ENCODE data around the gene WWP2. TPM values are rescaled to one million over a fixed set of nuclear protein-coding genes. Genes with fewer than 3 reads are reported as not detected.
"Not testable (repeated sequence)": the region's sequence is repeated elsewhere in the genome, so short reads cannot be mapped to it uniquely, and the experiment has no call there.

WWP2 gene
- 13.2 and 15.3 TPM in 2 replicates for total RNA-seq (2014; rRNA removed; shearing (Covaris generic))
- 16.0 and 16.3 TPM in 2 replicates for polyA plus RNA-seq (2015; cell fraction: cytosol; rRNA removed)
- 26.4 and 33.2 TPM in 2 replicates for polyA plus RNA-seq (2015; cell fraction: nucleus; rRNA removed)

DNA sequence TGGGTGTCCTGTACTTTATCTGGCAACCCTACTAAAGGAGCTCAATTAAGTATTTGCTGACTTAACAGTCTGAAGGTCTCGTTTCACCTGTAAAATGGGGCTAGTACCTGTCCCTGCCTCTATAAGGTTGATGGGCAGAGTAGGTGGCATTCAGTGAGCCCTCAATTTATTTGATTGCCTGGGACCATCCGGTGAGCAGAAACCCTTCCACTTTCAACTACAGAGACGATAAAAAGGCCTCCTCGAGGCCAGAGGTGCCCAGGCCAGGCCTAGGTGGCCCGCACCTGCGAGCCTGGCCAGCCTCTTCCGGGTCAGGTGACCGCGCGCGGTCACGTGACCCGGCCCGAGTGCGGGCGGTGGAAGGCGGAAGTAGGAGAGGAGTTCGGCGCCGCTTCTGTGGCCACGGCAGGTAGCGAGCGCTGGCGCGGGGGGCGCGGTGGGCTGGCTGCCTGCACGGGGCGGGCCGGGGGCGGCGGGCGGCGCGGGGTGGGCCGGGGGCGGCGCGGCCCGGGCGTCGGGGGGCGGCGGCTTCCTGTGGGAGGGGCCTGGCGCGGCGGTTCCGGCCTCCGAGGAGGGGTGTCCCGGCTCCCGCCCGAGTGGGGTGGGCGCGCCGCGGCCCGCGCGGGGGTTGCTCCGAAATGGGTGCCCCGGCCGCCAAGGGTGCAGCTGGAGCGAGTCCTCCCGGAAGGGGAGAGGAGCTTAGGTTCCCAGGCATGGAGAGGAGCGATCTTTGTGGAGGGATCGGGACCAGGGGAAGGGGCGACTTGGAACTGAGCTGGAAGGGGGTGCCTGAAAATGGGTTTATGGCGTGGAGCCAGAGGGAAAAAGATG is at the start of gene WWP2:
Gene WWP2 (plus strand): TSS at position 350 of the 831 bp plus-strand sequence. CDS start 24,679 bp downstream, outside the sequence.
- DNase-seq (ENCODE audit: low read depth): peak; percentile 64

DNA sequence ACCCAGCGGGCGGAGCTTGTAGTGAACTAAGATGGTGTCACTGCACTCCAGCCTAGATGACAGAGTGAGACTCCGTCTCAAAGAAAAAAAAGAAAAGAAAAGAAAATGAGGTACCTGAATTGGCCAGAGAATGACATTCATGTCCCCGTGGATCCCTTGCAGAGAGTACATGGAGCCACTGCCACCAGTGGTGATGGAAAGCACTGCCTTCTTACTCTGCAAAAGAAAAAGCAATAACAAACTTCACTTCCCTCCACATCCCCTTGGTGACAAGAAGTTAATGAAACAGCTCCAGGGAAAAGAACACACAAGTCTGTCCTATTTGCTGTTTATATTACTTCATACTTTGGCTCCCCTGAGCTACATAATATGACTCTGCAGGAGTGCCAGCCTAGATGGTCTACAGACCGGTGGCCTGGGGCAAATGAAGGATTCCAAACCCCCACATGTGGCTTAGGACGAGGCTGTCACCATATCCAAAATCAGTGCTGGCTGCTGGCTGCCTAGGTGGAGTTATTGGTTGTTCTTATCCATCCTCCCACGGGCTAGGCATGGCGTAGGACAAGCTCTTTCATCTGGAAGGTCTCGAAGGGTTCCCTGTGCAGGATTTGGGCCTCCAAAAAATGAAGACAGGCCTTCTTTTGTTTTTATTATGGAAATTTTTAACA is 49.1 kb upstream of the WWP2 start:
- no peak for DNase-seq (ENCODE audit: low read depth)

DNA sequence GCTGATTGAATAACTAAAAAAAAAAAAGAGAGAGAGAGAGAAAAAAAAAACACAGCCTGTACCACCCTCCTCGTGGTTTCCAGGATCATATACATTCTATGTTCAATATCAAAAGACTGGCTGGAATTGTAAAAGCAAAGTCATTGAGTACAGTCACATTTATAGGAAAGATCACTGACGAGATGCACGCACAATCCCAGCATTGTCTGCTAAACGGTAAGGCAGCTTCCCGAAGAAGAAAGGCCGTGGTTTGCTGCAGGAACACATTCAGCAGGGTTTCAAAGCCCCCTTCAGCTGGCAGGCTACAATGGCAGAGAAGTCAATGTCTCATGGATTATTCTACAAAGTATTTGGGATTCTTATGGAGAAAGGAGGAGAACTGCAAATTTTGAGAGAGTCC is 45.1 kb upstream of the WWP2 start:
- no peak for DNase-seq (ENCODE audit: low read depth)

DNA sequence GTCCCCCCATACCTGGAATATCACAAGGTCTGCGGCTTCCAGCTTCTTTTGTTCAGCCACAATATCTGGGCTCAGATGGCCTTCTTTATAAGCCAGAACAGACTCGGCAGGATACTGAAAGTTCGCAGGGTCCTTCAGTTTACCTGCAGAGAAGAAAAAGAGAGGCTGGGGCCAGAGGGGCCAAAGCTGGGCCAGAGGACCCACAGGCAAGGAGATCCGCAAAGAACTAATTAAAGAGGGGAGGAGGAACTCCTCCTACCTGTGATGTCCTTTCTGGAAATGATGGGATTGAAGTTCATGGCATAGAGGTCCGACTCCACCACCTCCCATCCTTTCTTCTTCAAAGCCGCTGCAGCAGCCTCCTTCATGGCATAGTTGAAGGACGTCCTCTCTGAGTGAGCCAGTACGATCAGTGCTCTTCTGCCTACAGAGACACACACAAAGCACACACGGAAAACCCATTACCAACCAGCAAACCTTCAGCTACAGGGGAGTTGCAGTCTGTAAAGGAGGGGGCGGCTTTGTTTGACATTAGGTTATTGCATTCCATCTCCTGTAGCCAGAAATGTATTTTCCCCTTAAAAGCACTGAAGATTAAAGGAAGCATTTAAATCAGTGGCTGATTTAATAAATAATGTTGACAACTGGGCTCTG is 43.9 kb upstream of the WWP2 start:
- no peak for DNase-seq (ENCODE audit: low read depth)

DNA sequence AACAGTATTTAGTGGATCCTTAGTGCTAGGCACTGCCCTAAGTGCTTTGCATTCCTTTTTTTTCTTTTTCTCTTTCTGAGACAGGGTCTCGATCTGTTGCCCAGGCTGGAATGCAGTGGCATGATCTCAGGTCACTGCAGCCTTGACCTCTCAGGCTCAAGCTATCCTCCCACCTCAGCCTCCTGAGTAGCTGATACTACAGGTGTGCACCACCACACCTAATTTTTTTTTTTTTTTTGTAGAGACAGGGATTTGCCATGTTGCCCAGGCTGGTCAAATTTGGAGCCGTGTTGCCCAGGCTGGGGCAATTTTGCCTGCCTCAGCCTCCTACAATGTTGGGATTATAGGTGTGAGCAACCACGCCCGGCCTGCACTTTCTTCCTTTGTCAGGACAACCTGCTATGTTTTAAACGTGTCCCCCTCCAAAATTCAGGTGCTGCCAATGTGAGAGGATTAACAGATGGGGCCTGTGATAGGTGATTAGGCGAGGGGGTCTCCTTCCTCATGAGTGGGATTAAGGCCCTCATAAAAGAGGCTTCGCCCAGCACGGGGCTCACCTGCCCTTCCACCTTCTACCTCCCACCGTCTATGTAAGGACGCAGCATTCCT is 41.2 kb upstream of the WWP2 start:
- no peak for DNase-seq (ENCODE audit: low read depth)

DNA sequence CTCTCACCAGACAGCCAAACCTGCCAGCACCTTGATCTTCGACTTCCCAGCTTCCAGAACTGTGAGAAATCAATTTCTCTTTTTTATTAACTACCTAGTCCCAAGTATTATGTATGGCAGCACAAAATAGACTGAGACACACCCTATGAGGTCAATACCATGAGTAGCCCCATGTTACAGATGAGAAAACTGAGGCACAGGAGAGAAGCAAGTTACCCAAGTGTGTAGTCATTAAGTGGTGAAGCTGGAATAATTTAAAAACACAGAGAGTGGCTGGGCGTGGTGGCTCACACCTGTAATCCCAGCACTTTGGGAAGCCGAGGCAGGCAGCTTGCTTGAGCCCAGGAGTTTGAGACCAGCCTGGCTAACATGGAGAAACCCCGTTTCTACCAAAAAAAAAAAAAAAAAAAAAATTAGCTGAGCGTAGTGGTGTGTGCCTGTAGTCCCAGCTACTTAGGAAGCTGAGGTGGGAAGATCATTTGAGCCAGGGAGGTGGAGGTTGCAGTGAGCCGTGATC is 40.6 kb upstream of the WWP2 start:
- DNase-seq (ENCODE audit: low read depth): no peak

DNA sequence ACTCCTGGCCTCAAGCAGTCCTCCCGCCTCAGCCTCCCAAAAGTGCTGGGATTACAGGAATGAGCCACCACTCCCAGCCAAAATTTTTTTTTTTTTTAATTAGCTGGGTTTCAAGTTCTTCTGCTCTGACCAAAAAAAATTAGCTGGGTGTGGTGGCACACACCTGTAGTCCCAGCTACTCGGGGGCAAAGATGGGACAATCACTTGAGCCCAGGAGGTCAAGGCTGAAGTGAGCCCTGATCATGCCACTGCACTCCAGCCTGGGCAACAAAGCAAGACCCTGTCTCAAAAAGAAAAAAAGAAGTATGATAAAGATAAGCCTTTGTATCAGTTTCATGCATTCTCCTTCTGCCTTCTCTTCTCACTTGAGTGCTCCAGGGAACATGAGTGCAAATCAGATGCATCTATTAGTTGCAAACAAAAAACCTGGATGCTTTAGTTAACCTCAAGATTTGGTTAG is 37.7 kb upstream of the WWP2 start:
- no peak for DNase-seq (ENCODE audit: low read depth)

DNA sequence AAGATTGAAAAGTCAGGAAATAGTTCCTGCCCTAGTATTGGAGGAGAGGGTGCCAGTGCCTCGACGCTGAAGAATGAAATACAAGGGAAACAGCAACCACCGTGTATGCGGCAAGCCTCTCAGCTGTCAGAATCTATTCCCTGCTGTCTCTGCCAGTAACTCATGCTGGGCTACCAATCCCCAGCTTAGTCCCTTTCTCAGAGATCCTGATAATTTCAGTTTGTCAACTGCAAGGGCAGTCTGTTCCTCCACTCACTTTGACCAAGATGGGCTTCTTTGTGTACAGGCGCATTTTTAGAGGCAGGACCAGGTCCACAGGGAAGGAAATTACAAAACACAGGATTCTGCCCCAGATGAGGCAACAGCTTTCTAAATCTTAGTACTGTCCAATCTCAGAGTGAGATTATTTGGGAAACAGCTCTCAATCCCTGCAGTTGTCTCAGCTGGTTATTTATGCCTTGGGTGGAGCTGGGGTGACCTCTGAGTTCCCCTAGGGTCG is 37.1 kb upstream of the WWP2 start:
- no peak for DNase-seq (ENCODE audit: low read depth)

DNA sequence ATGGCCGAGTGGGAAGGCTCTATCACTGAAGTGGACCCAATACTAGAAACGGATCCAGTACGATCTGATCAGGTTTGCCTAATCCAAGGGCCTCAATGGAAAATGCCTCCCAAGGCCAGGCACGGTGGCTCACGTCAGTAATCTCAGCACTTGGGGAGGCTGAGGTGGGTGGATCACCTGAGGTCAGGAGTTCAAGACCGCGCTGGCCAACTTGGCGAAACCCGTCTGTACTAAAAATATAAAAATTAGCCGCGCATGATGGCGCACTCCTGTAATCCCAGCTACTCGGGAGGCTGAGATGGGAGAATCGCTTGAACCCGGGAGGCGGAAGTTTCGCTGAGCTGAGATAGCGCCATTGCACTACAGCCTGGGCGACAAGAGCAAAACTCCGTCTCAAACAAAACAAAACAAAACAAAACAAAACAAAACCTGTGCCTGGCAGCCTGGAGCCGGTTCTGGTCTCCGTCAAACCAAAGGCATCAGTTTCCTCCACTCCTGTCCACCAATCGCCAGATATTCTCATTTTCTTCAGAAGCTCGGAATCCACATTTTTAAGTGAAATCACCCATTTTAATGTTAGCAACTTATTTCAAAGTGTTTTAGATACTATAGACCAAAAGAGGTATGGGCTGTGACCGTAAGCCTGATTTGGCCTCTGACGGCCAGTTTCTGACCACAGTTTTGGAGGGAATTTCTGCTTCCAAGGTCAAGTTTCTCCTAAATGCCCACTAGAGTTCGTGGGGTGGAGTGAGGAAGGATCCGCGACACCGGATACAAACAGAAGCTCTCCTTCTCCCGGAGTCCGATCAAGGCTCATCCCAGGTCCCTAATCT is 36.4 kb upstream of the WWP2 start:
- no peak for DNase-seq (ENCODE audit: low read depth)

DNA sequence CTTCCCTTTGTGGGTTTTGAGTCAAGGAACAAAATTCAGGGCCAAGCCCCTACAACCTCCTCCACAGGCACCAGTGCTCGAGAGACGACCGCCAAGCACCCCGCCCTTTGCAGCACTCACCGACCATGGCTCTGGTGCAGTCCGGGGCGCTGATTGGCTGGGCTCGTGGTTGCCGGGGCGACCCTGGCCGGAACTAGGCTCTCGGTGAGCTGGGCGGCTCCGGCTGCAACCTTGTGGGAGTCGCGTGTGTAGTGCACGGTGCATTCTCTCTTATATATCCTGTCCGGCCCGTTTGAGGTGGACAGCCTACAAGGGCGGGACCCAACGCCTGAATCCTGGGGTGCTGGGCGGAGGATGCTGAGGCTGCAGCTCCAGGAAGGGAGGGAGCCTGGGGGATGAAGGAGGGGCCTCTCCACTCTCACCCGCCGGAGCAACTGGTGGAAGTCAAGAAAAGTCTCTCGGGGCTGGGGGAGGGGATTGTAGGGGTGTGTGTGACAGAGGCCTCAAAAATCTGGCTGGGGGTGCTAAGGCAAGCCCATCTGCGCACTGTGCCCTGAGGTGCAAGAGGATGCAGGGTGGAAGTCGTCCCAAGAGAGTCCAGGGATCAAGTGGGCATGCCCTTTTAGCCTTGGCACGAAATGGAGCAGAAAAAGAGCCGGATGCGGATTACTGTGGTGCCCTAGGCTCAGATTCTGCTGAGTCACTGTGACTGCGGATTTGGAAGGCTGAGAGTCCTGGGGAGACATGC is 35.6 kb upstream of the WWP2 start, which contains the start of gene NQO1:
Gene NQO1 (minus strand): TSS at position 248 of the 748 bp plus-strand sequence. CDS start 121 bp downstream, at position 127.
- peak; percentile 99 for DNase-seq (ENCODE audit: low read depth)

DNA sequence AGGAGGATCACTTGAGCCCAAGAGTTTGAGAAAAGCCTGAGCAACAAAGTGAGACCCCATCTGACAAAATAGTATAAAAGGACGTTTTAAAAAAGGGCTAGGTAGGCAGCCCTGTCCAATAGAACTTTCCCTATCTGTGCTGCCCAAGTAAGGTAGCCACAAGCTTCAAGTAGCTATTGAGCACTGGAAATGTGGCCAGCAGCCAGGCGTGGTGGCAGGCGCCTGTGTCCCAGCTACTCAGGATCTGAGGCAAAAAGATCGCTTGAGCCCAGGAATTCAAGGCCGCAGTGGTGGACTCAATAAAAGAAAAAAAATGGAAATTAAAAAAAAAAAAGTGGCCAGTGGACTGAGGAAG is 34.2 kb upstream of the WWP2 start:
- DNase-seq (ENCODE audit: low read depth): no peak

DNA sequence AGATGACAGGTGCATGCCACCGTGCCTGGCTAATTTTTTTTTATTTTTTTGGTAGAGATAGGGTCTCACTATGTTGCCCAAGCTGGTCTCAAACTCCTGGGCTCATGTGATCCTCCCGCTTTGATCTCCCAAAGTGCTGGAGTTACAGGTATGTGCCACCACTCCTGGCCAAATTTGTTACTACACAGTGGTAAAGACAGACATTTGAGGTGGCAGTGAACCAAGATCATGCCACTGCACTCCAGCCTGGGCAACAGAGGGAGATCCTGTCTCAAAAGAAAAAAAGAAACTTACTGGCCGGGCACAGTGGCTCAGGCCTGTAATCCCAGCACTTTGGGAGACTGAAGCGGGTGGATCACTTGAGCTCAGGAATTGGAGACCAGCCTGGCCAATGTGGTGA is 33.1 kb upstream of the WWP2 start:
- not testable (repeated sequence) for DNase-seq (ENCODE audit: low read depth)

DNA sequence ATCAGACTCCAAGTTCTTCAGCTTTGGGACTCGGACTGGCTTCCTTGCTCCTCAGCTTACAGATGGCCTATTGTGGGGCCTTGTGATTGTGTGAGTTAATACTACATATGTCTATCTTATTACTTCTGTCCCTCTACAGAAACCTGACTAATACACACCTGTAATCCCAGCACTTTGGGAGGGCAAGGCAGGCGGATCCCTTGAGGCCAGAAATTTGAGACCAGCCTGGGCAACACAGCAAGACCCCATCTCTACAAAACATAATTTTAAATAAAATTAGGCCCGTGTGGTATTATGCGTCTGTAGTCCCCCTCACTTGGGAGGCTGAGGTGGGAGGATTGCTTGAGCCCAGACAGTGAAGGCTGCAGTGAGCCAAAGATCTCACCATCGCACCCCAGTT is 30.9 kb upstream of the WWP2 start:
- not testable (repeated sequence) for DNase-seq (ENCODE audit: low read depth)

DNA sequence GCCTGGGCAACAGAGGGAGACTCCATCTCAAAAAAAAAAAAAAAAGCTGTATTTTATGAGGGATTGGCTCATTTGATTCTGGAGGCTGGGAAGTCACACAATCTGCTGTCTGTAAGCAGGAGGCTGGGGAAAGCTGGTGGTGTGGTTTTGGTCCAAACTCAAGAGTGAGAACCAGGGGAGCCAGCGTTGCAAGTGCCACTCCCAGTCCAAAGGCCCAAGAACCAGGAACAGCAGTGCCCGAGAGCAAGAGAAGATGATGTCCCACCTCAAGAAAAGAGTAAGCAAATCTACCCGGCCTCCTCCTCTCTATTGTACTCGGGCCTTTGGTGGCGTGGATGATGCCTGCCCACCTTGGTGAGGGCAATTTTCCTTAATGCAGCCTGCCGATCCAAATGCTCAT is 30.0 kb upstream of the WWP2 start:
- DNase-seq (ENCODE audit: low read depth): no peak

DNA sequence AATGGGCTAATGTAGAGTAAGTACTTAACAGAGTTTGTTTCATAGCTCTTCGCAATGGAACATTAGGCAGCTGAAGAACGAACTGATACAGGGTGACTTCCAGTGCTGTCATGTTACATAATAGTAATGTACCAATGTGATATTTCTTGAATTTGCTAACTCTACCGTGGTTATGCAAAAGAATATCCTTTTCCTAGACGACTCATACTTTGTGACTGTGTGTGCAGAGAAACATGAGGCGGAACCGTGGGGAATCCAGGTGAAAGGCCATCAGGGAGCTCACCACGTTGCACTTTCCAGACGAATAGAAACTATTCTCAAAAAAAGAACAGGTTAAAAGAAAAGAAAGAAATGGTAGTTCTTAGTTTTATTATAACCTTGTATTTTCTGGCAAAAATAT is 20.6 kb upstream of the WWP2 start:
- DNase-seq (ENCODE audit: low read depth): peak; percentile 10

DNA sequence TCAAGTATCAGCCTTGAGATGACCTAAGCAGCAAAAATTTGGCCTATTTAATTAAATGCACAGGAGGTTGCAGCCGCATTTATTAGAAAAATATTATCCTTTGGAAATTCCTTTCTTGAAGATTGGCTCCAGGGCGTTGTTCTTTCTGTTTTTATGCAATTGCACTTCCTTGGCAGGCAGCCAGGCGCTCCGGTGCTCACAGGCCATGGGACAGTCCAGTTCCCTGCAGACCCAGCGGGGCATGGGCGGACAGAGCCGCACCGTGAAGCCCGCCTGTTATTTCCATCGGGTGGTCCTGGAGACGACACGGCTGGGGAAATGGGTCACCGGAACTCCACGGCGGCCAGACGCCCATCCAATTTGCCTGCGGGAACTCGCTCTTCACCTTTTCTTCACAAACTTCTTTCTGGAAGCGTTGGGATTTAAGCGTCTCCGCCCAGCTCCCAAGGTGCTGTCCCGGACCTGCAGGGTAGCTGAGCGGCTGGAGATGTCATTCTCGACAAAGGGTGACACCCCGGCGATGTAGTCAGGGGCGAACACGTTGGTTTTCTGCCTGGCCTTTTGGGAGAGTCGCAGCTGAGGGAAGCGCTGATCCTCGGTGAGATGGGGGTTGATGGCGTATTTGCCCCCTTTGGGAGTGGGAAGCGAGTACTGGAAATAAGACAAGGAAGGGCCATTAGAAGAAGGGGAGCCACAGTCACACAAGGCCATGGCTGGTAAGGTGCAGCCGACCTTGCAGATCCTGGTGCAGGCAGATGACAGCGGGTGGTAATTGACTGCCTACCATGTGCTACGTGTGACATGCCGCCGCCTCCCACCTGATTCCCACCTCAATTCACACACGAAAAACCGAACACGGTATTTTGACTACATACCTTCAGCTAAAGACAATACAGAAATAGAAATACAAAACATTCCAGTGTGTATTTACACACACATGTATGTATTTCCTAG is 19.9 kb upstream of the WWP2 start:
- DNase-seq (ENCODE audit: low read depth): no peak

DNA sequence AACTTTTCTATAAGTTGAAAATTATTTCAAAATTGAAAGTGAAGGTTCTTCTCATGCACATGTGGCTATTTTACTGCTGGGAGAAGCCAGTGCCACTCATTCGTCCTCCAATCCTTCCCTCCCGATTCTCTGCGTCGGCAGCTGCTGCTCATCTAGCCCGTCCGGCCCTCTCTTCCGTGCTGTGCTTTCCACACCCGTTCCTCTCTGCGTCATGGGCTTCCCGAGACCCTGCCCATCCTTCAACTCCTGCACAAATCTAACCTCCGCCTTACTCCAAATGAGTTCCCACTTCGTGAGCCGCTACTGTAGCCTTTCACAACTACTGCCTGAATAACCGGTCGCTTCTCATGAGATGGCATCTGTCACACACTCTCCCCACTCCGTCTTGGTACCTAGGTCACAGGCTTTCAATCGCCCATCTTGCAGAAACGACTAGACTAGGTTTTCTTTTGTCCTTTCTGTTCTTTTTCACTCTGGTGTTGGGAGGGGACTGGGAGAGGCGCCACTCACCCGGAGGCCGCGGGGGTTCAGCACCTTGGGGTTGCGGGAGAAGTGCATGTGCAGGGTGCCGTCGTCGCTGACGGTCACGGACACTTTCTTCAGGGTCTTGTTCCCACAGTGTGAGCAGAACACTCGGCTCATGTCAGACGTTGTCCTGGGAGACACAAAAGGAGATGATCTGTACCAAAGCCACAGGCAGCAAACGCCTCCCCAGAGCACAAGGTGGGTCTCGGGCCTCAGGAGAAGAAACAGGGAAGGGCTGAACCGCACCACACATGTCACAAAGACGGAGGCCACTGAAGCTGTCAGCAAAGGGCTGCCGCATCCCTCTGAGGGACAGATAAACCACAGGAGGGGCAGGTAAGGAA is 17.5 kb upstream of the WWP2 start:
- DNase-seq (ENCODE audit: low read depth): no peak

Data from HT1080 (cell line).